RCC 7860 (cell line): ENCODE results near the gene GPX8.

Experiments used
- DNase-seq: peaks from one replicate; pipeline ENCODE4 v3.0.0-alpha.2; 2015; ENCODE audit warnings: low spot score
- FAIRE-seq: peaks from 2 replicates; lab custom pipeline; 2012; peaks lifted over from hg19 to GRCh38; lab: Jason Lieb, UNC

GPX8 gene

GRCh38 chr5:55172051-55172899 is 12.3 kb downstream of the GPX8 start:
- FAIRE-seq (no peak), DNase-seq (peak; percentile 50)

GRCh38 chr5:55172937-55173686 is 13.1 kb downstream of the GPX8 start, which contains the start of gene CDC20B:
Gene CDC20B, minus strand, starts transcription at chr5:55173177. Its CDS starts 177 bp downstream, at chr5:55173000.
- DNase-seq: peak; percentile 6
- no peak for FAIRE-seq

GRCh38 chr5:55173687-55174230 is 13.8 kb downstream of the GPX8 start:
- DNase-seq: no peak
- no peak for FAIRE-seq

GRCh38 chr5:55175781-55176175 is 15.8 kb downstream of the GPX8 start:
- no peak for FAIRE-seq

GRCh38 chr5:55176176-55176818 is 16.3 kb downstream of the GPX8 start:
- FAIRE-seq (no peak), DNase-seq (no peak)

More at GRCh38 chr5:55175781-55176175, 15.8 kb downstream of the GPX8 start:
- DNase-seq: no peak

GRCh38 chr5:55177078-55177477 is 17.1 kb downstream of the GPX8 start:
- DNase-seq (no peak), FAIRE-seq (no peak)

- DNase-seq (no peak), FAIRE-seq (no peak)
Observed at GRCh38 chr5:55180016-55180415, 20.0 kb downstream of the GPX8 start.

- no peak for FAIRE-seq
- DNase-seq: no peak
Observed at GRCh38 chr5:55187370-55187769, 27.4 kb downstream of the GPX8 start.

GRCh38 chr5:55188656-55189540 is 28.9 kb downstream of the GPX8 start:
- no peak for DNase-seq

GRCh38 chr5:55191165-55191564 is 31.2 kb downstream of the GPX8 start:
- no peak for FAIRE-seq
- no peak for DNase-seq

More at GRCh38 chr5:55188656-55189540, 28.9 kb downstream of the GPX8 start:
- no peak for FAIRE-seq

GRCh38 chr5:55205001-55205400 is 45.0 kb downstream of the GPX8 start:
- DNase-seq (no peak), FAIRE-seq (no peak)

GRCh38 chr5:55211184-55211874 is 51.4 kb downstream of the GPX8 start:
- no peak for DNase-seq
- FAIRE-seq: no peak
